H1 (cell line): ENCODE measurements around the gene THBS3. TPM values are rescaled to one million over a fixed set of nuclear protein-coding genes. Genes with fewer than 3 reads are reported as not detected.

Experiments
- RFX5 ChIP-seq: IDR thresholded peaks from 2 replicates; pipeline ENCODE4 v1.6.1; 2011; ENCODE audit warnings: low read depth, low read length, improper control_type of control experiment, borderline replicate concordance
- polyA plus RNA-seq, 7 experiments: library from polyadenylated mRNA; depleted of rRNA in 3 of 7; stranded (reverse) in 5 of 7; unstranded in 2 of 7; fragments of >200 nt in 5 of 7; fragments of 200-250 nt in 2 of 7; gene quantifications; 1 replicate in 5 of 7; 2 replicates in 1 of 7; 4 replicates in 1 of 7; pipeline versions ENCODE4 v1.2.1 to v1.2.3, GENCODE V29; 2011 to 2013; ENCODE audit warnings: missing spikeins in 2 of 7, mixed read lengths in 2 of 7
- total RNA-seq: library from RNA; stranded (reverse); fragmentation: NEBNext Ultra II Directional; extraction: Animal tissue kit (Norgen Biotek cat#: 25700); gene quantifications from 2 replicates; pipeline ENCODE4 v1.2.1, GENCODE V29; 2021

Gene THBS3
- total and polyA plus RNA-seq, 2 of the 8 experiments (the other 6 are each of a cell fraction or from before 2014, with no cell fraction given), result 3.0 to 3.5 TPM

DNA sequence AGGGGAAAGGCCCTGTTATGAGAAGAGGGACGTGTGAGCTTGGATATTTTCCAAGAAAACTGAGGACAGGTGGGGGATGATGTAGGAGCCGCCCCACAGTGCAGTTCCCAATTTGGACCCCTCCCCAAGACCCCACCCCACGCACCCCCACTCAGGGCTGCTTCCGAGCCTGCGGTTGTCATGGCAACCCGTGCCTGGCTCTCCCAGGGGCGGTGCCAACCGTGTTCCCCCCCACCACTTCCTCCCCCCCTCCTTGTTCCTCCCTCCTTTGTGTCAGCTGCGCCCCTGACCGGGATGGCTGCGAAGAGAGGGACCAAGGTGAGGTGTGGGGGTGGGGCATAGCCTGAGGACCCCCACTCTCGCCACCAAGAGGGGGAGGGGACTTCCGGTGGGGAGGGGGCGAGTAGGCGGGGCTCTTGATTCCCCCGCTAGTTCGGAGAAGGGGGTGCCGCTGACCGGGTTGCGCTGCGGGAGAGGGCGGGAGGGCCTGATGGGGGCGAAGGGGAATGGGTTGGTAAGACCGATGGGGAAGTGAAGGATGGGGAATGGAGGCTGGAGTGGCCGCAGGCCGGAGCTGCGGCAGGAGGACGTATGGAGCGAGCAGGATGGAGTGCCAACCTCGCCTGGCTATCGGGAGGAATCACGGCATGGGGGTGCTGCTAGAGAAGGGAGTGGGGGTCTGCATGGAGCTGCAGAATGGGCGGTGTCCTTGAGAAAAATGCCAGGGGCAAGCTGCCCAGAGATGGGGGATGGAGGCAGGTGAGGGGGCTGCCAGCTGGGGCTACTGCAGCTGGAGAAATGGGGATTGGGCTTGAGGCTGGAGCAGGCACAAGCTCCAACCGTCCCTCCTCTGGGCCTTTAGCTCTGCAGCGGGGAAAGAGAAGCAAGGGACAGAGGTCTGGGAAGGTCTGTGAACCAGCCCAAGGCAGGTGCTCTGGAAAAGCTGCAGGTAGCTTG lies 33.1 kb downstream of the THBS3 start (continued):
- no peak for TF ChIP-seq RFX5
- TF ChIP-seq, all 59 proteins: peak for 9
